GM23338 (cell line): ENCODE measurements around the gene CDC14B. TPM values are rescaled to one million over a fixed set of nuclear protein-coding genes. Genes with fewer than 3 reads are reported as not detected.

Experiments used
- ATAC-seq: fragments of 200-7000 bp; cut with Tn5 transposase; 3 replicates; pipeline ENCODE4 v1.9.1; 2020
- DNase-seq: peaks from one replicate; pipeline ENCODE4 v3.0.0-alpha.2; 2015; ENCODE audit warnings: low spot score
- H2AFZ ChIP-seq: fragments of 200-600 bp; sonication (generic); 2 replicates; pipeline ENCODE4 v1.8.0; 2016; ENCODE audit warnings: antibody characterized with exemption, mild to moderate bottlenecking, moderate library complexity
- H3F3A ChIP-seq: fragments of 200-600 bp; sonication (generic); replicated peaks from 2 replicates; pipeline ENCODE4 v1.8.0; 2017; ENCODE audit warnings: antibody characterized with exemption, mixed run types, low read depth
- H3K27ac ChIP-seq: fragments of 200-600 bp; sonication (generic); 2 replicates; pipeline ENCODE4 v1.6.1; 2016; ENCODE audit warnings: low read depth
- H3K27me3 ChIP-seq: fragments of 200-600 bp; sonication (generic); 2 replicates; pipeline ENCODE4 v1.8.0; 2016; ENCODE audit warnings: mild to moderate bottlenecking, mixed run types, moderate library complexity; ENCODE audit not compliant: insufficient read depth
- H3K36me3 ChIP-seq: fragments of 200-600 bp; sonication (generic); 2 replicates; pipeline ENCODE4 v1.8.0; 2016; ENCODE audit warnings: mild to moderate bottlenecking; ENCODE audit not compliant: insufficient read depth
- H3K4me1 ChIP-seq: fragments of 200-600 bp; sonication (generic); 2 replicates; pipeline ENCODE4 v1.8.0; 2016; ENCODE audit warnings: mild to moderate bottlenecking, moderate library complexity; ENCODE audit not compliant: insufficient read depth
- H3K4me2 ChIP-seq: fragments of 200-600 bp; sonication (generic); 2 replicates; pipeline ENCODE4 v1.7.1; 2017; ENCODE audit warnings: mixed run types
- H3K4me3 ChIP-seq: fragments of 200-600 bp; sonication (generic); 2 replicates; pipeline ENCODE4 v1.6.1; 2016; ENCODE audit warnings: mixed run types
- H3K79me2 ChIP-seq: fragments of 200-600 bp; sonication (generic); replicated peaks from 2 replicates; pipeline ENCODE4 v1.8.0; 2017; ENCODE audit warnings: mild to moderate bottlenecking; ENCODE audit not compliant: insufficient read depth
- H3K9me2 ChIP-seq: fragments of 200-600 bp; sonication (generic); 2 replicates; pipeline ENCODE4 v1.8.0; 2017; ENCODE audit not compliant: insufficient read depth
- H4K20me1 ChIP-seq: fragments of 200-600 bp; sonication (generic); replicated peaks from 2 replicates; pipeline ENCODE4 v1.8.0; 2017; ENCODE audit warnings: mild to moderate bottlenecking; ENCODE audit not compliant: insufficient read depth
- H3K27ac Mint-ChIP-seq: 2 replicates; pipeline ENCODE4 v1.8.0; 2020; ENCODE audit warnings: inconsistent platforms, mild to moderate bottlenecking, moderate library complexity, mixed read lengths
- H3K27me3 Mint-ChIP-seq: 3 replicates; pipeline ENCODE4 v1.8.0; 2022; ENCODE audit warnings: low read depth, mild to moderate bottlenecking, moderate library complexity, mixed read lengths, inconsistent platforms; ENCODE audit not compliant: insufficient read depth, poor library complexity
- H3K36me3 Mint-ChIP-seq: 3 replicates; pipeline ENCODE4 v1.8.0; 2021; ENCODE audit warnings: low read depth, mild to moderate bottlenecking, inconsistent platforms, moderate library complexity, mixed read lengths
- H3K4me1 Mint-ChIP-seq: 3 replicates; pipeline ENCODE4 v1.8.0; 2020; ENCODE audit warnings: mild to moderate bottlenecking, inconsistent platforms, mixed read lengths
- H3K4me3 Mint-ChIP-seq: 3 replicates; pipeline ENCODE4 v1.8.0; 2021; ENCODE audit warnings: moderate library complexity, mild to moderate bottlenecking, inconsistent platforms, mixed read lengths
- H3K9me3 Mint-ChIP-seq: 3 replicates; pipeline ENCODE4 v1.8.0; 2020; ENCODE audit warnings: moderate library complexity, mild to moderate bottlenecking, inconsistent platforms, mixed read lengths
- CREB1 ChIP-seq: fragments of 250-450 bp; sonication (Bioruptor Pico); IDR thresholded peaks from 2 replicates; pipeline ENCODE4 v1.5.0; 2020; ENCODE audit warnings: low read depth, mild to moderate bottlenecking, moderate library complexity
- EZH2 ChIP-seq: fragments of 200-600 bp; sonication (generic); IDR thresholded peaks from one replicate; pipeline ENCODE4 v1.8.0; 2017; ENCODE audit warnings: antibody characterized with exemption, mild to moderate bottlenecking, low read depth; ENCODE audit not compliant: unreplicated experiment
- EZH2phosphoT487 ChIP-seq: fragments of 200-600 bp; sonication (generic); IDR thresholded peaks from one replicate; pipeline ENCODE4 v1.8.1; 2018; ENCODE audit warnings: antibody characterized with exemption; ENCODE audit not compliant: unreplicated experiment
- JUNB ChIP-seq: IDR thresholded peaks from one replicate; pipeline ENCODE4 v1.6.1; 2016; ENCODE audit warnings: antibody characterized with exemption; ENCODE audit not compliant: unreplicated experiment
- POLR2AphosphoS5 ChIP-seq: IDR thresholded peaks from 2 replicates; pipeline ENCODE4 v1.6.1; 2016; ENCODE audit warnings: antibody characterized with exemption, low read depth
- STAT1 ChIP-seq: IDR thresholded peaks from one replicate; pipeline ENCODE4 v1.6.1; 2016; ENCODE audit warnings: antibody characterized with exemption; ENCODE audit not compliant: unreplicated experiment
- polyA plus RNA-seq: library from polyadenylated mRNA; unstranded; fragments of >200 nt; fragmentation: Nextera tagmentation; extraction: Ambion mirVana; gene quantifications from 2 replicates; pipeline ENCODE4 v1.2.1, GENCODE V29; 2016
- total RNA-seq: library from RNA; depleted of rRNA; stranded (reverse); fragments of >200 nt; shearing (Covaris generic); gene quantifications from 2 replicates; pipeline ENCODE4 v1.2.3, GENCODE V29; 2014
- TF ChIP-seq, protein P1 (sequence below): fragments of 250-450 bp; sonication (Bioruptor Pico); IDR thresholded peaks from 2 replicates; pipeline ENCODE4 v1.5.0; 2020; ENCODE audit warnings: mild to moderate bottlenecking, moderate library complexity
- TF ChIP-seq, protein P2 (sequence below): IDR thresholded peaks from 2 replicates; pipeline ENCODE4 v1.6.1; 2016; ENCODE audit warnings: antibody characterized with exemption
- TF ChIP-seq, protein P3 (sequence below), 2 experiments: fragments of 200-600 bp in 1 of 2; sonication (generic) in 1 of 2; conservative IDR thresholded peaks; 2 replicates each; pipeline versions ENCODE4 v1.5.1 to v1.6.1; 2016 to 2017; ENCODE audit warnings: antibody characterized with exemption in 2 of 2, low read depth in 2 of 2, mild to moderate bottlenecking in 2 of 2, moderate library complexity in 1 of 2
- TF ChIP-seq, protein P4 (sequence below): IDR thresholded peaks from one replicate; pipeline ENCODE4 v1.6.1; 2018; ENCODE audit warnings: antibody characterized with exemption; ENCODE audit not compliant: unreplicated experiment

Gene CDC14B
- total and polyA plus RNA-seq, 2 experiments from 2014 or later: 12.2 to 52.1 TPM

DNA sequence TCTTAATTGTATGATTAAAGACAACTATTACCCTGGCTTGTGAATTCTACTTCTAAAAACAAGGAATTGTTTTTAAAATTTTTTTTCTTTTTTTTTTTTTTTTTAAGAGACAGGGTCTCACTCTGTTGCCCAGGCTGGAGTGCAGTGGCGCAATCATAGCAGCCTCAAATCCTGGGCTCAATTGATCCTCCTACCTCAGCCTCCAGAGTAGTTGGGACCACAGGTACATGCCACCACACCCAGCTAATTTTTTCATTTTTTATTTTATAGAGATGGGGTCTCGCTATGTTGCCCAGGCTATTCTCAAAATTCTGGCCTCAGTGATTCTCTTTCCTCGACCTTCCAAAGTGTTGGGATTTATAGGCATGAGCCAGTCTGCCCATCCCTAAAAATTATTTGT lies 107.4 kb downstream of the CDC14B start (continued):
- TF ChIP-seq, protein P1, sequence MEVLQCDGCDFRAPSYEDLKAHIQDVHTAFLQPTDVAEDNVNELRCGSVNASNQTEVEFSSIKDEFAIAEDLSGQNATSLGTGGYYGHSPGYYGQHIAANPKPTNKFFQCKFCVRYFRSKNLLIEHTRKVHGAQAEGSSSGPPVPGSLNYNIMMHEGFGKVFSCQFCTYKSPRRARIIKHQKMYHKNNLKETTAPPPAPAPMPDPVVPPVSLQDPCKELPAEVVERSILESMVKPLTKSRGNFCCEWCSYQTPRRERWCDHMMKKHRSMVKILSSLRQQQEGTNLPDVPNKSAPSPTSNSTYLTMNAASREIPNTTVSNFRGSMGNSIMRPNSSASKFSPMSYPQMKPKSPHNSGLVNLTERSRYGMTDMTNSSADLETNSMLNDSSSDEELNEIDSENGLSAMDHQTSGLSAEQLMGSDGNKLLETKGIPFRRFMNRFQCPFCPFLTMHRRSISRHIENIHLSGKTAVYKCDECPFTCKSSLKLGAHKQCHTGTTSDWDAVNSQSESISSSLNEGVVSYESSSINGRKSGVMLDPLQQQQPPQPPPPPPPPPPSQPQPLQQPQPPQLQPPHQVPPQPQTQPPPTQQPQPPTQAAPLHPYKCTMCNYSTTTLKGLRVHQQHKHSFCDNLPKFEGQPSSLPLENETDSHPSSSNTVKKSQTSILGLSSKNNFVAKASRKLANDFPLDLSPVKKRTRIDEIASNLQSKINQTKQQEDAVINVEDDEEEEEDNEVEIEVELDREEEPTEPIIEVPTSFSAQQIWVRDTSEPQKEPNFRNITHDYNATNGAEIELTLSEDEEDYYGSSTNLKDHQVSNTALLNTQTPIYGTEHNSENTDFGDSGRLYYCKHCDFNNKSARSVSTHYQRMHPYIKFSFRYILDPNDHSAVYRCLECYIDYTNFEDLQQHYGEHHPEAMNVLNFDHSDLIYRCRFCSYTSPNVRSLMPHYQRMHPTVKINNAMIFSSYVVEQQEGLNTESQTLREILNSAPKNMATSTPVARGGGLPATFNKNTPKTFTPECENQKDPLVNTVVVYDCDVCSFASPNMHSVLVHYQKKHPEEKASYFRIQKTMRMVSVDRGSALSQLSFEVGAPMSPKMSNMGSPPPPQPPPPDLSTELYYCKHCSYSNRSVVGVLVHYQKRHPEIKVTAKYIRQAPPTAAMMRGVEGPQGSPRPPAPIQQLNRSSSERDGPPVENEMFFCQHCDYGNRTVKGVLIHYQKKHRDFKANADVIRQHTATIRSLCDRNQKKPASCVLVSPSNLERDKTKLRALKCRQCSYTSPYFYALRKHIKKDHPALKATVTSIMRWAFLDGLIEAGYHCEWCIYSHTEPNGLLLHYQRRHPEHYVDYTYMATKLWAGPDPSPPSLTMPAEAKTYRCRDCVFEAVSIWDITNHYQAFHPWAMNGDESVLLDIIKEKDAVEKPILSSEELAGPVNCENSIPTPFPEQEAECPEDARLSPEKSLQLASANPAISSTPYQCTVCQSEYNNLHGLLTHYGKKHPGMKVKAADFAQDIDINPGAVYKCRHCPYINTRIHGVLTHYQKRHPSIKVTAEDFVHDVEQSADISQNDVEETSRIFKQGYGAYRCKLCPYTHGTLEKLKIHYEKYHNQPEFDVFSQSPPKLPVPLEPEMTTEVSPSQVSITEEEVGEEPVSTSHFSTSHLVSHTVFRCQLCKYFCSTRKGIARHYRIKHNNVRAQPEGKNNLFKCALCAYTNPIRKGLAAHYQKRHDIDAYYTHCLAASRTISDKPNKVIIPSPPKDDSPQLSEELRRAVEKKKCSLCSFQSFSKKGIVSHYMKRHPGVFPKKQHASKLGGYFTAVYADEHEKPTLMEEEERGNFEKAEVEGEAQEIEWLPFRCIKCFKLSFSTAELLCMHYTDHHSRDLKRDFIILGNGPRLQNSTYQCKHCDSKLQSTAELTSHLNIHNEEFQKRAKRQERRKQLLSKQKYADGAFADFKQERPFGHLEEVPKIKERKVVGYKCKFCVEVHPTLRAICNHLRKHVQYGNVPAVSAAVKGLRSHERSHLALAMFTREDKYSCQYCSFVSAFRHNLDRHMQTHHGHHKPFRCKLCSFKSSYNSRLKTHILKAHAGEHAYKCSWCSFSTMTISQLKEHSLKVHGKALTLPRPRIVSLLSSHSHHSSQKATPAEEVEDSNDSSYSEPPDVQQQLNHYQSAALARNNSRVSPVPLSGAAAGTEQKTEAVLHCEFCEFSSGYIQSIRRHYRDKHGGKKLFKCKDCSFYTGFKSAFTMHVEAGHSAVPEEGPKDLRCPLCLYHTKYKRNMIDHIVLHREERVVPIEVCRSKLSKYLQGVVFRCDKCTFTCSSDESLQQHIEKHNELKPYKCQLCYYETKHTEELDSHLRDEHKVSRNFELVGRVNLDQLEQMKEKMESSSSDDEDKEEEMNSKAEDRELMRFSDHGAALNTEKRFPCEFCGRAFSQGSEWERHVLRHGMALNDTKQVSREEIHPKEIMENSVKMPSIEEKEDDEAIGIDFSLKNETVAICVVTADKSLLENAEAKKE (CRISPR knock-in tag): no peak
- TF ChIP-seq EZH2phosphoT487 (no peak), CREB1 (no peak), EZH2 (no peak), STAT1 (no peak)
- TF ChIP-seq, protein P2, sequence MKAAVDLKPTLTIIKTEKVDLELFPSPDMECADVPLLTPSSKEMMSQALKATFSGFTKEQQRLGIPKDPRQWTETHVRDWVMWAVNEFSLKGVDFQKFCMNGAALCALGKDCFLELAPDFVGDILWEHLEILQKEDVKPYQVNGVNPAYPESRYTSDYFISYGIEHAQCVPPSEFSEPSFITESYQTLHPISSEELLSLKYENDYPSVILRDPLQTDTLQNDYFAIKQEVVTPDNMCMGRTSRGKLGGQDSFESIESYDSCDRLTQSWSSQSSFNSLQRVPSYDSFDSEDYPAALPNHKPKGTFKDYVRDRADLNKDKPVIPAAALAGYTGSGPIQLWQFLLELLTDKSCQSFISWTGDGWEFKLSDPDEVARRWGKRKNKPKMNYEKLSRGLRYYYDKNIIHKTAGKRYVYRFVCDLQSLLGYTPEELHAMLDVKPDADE: no peak

DNA sequence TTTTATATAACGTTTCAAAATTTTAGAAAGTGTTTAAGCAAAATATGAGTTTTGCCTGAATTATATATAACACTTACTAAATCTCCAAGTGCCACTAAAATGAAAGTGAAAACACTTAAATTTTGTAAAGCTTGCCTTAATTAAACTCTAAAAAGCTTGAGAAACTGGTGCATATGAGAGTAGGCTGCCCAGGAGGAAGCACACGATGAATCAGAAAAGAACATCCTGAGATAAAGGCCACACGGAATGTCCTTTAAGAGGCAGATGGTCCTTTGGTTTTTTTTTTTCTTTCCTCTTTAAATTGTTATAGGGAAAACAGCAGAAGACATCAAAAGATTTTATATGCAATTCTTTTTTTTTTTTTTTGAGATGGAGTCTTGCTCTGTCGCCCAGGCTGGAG lies 109.4 kb downstream of the CDC14B start:
- H4K20me1 ChIP-seq: no peaks in the 10 kb centered on the region
- TF ChIP-seq, protein P3, sequence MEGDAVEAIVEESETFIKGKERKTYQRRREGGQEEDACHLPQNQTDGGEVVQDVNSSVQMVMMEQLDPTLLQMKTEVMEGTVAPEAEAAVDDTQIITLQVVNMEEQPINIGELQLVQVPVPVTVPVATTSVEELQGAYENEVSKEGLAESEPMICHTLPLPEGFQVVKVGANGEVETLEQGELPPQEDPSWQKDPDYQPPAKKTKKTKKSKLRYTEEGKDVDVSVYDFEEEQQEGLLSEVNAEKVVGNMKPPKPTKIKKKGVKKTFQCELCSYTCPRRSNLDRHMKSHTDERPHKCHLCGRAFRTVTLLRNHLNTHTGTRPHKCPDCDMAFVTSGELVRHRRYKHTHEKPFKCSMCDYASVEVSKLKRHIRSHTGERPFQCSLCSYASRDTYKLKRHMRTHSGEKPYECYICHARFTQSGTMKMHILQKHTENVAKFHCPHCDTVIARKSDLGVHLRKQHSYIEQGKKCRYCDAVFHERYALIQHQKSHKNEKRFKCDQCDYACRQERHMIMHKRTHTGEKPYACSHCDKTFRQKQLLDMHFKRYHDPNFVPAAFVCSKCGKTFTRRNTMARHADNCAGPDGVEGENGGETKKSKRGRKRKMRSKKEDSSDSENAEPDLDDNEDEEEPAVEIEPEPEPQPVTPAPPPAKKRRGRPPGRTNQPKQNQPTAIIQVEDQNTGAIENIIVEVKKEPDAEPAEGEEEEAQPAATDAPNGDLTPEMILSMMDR (conservative IDR thresholded peaks at IDR 0.05; ENCODE audit: low read depth in 2 of 2): no peak
- TF ChIP-seq, protein P2: no peak
- TF ChIP-seq, protein P4, sequence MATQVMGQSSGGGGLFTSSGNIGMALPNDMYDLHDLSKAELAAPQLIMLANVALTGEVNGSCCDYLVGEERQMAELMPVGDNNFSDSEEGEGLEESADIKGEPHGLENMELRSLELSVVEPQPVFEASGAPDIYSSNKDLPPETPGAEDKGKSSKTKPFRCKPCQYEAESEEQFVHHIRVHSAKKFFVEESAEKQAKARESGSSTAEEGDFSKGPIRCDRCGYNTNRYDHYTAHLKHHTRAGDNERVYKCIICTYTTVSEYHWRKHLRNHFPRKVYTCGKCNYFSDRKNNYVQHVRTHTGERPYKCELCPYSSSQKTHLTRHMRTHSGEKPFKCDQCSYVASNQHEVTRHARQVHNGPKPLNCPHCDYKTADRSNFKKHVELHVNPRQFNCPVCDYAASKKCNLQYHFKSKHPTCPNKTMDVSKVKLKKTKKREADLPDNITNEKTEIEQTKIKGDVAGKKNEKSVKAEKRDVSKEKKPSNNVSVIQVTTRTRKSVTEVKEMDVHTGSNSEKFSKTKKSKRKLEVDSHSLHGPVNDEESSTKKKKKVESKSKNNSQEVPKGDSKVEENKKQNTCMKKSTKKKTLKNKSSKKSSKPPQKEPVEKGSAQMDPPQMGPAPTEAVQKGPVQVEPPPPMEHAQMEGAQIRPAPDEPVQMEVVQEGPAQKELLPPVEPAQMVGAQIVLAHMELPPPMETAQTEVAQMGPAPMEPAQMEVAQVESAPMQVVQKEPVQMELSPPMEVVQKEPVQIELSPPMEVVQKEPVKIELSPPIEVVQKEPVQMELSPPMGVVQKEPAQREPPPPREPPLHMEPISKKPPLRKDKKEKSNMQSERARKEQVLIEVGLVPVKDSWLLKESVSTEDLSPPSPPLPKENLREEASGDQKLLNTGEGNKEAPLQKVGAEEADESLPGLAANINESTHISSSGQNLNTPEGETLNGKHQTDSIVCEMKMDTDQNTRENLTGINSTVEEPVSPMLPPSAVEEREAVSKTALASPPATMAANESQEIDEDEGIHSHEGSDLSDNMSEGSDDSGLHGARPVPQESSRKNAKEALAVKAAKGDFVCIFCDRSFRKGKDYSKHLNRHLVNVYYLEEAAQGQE: no peak
- TF ChIP-seq POLR2AphosphoS5 (no peak), JUNB (no peak)

More for the DNA sequence above, 109.4 kb downstream of the CDC14B start:
- Mint-ChIP-seq H3K27me3 (peaks cover 2% of the 10 kb centered on the region), H3K27ac (peak overlapping the region; percentile 82; the same call in 1 of the 2 replicates), H3K36me3 (peaks cover 40% of the 10 kb centered on the region), H3K4me3 (no peak overlapping the region), H3K4me1 (peaks cover 12% of the 10 kb centered on the region), H3K9me3 (no peaks in the 10 kb centered on the region)
- 0 out of 2 replicates have a peak, but pooled peaks cover 2% of the 10 kb centered on the region for H3K36me3 ChIP-seq
- H3K27me3 ChIP-seq: no peaks in the 10 kb centered on the region
- H3K4me3 ChIP-seq: 0 out of 2 replicates have a peak overlapping the region, but pooled peaks have one; percentile 5
- no peak overlapping the region for H2AFZ ChIP-seq
- H3F3A ChIP-seq: no peaks in the 10 kb centered on the region
- H3K9me2 ChIP-seq: no peaks in the 10 kb centered on the region
- no peaks in the 10 kb centered on the region for H3K79me2 ChIP-seq
- H3K4me2 ChIP-seq: peak overlapping the region; percentile 17; the same call in 1 of the 2 replicates
- ATAC-seq (peak; percentile 69), DNase-seq (peak; percentile 49)
- H3K4me1 ChIP-seq: peaks cover 25% of the 10 kb centered on the region; the same call in 1 of the 2 replicates
- peak overlapping the region; percentile 24 for H3K27ac ChIP-seq
